GM18511 (cell line): ENCODE data around the gene RAMP1.
"Not testable (repeated sequence)": the region's sequence is repeated elsewhere in the genome, so short reads cannot be mapped to it uniquely, and the experiment has no call there.

Experiments used
- ATAC-seq: cut with Tn5 transposase; IDR thresholded peaks from one replicate; pipeline ENCODE4 v1.9.1; 2021; ENCODE audit warnings: mild to moderate bottlenecking, moderate library complexity; ENCODE audit not compliant: unreplicated experiment

Gene RAMP1

GRCh38 chr2:237859533-237860272 is at the start of gene RAMP1:
TSS of gene RAMP1 (plus strand) at chr2:237859623. CDS start at chr2:237859676, 53 bp downstream.
- ATAC-seq = no peak

GRCh38 chr2:237815637-237816036 is 43.8 kb upstream of the RAMP1 start:
- no peak for ATAC-seq

GRCh38 chr2:237816531-237816930 is 42.9 kb upstream of the RAMP1 start:
- ATAC-seq = no peak

GRCh38 chr2:237818066-237818473 is 41.4 kb upstream of the RAMP1 start:
- ATAC-seq = no peak

- no peak for ATAC-seq
Measured at GRCh38 chr2:237819231-237819630, 40.2 kb upstream of the RAMP1 start.

- no peak for ATAC-seq
Measured at GRCh38 chr2:237820421-237820820, 39.0 kb upstream of the RAMP1 start.

- ATAC-seq = no peak
Measured at GRCh38 chr2:237823544-237823943, 35.9 kb upstream of the RAMP1 start.

- no peak for ATAC-seq
Measured at GRCh38 chr2:237824085-237824484, 35.3 kb upstream of the RAMP1 start.

- no peak for ATAC-seq
Measured at GRCh38 chr2:237827421-237827987, 31.9 kb upstream of the RAMP1 start.

GRCh38 chr2:237830522-237830921 is 28.9 kb upstream of the RAMP1 start:
- ATAC-seq = no peak

GRCh38 chr2:237833546-237833945 is 25.9 kb upstream of the RAMP1 start:
- ATAC-seq = no peak

- ATAC-seq = no peak
Measured at GRCh38 chr2:237835372-237835771, 24.1 kb upstream of the RAMP1 start.

GRCh38 chr2:237841051-237841450 is 18.4 kb upstream of the RAMP1 start:
- no peak for ATAC-seq

- not testable (repeated sequence) for ATAC-seq
Measured at GRCh38 chr2:237848940-237849339, 10.5 kb upstream of the RAMP1 start.

- no peak for ATAC-seq
Measured at GRCh38 chr2:237854295-237854694, 5.1 kb upstream of the RAMP1 start.

- ATAC-seq = no peak
Measured at GRCh38 chr2:237857791-237858190, 1.6 kb upstream of the RAMP1 start.

GRCh38 chr2:237858294-237859081 is 935 bp upstream of the RAMP1 start:
- peak; percentile 72 for ATAC-seq

- no peak for ATAC-seq
Measured at GRCh38 chr2:237859082-237859433, 365 bp upstream of the RAMP1 start.

- ATAC-seq = no peak
Measured at GRCh38 chr2:237860273-237860935, 981 bp downstream of the RAMP1 start.

- ATAC-seq = no peak
Measured at GRCh38 chr2:237861875-237862527, 2.6 kb downstream of the RAMP1 start.

- ATAC-seq = no peak
Measured at GRCh38 chr2:237862528-237862895, 3.1 kb downstream of the RAMP1 start.
